Uterus (tissue), 2 donors: Measurements from ENCODE around the gene NXPH2.

Experiments
- CTCF ChIP-seq, 4 experiments: fragments of 200-600 bp in 2 of 4; fragments of 450-650 bp in 2 of 4; sonication (generic) in 2 of 4; IDR thresholded peaks; one replicate each; pipeline ENCODE4 v1.5.1; 2016 to 2019; ENCODE audit warnings: antibody characterized with exemption in 4 of 4, mild to moderate bottlenecking in 2 of 4, moderate library complexity in 1 of 4
- POLR2A ChIP-seq, 2 donors: fragments of 450-650 bp; IDR thresholded peaks; one replicate each; pipeline ENCODE4 v1.6.1; 2016; ENCODE audit warnings: antibody characterized with exemption in 2 of 2, mild to moderate bottlenecking in 1 of 2, moderate library complexity in 1 of 2

- TF ChIP-seq CTCF (IDR thresholded peaks at IDR 0.05) (no peak), POLR2A (IDR thresholded peaks at IDR 0.05) (no peak)
Measured at GRCh38 chr2:138780446-138780880, 273 bp upstream of the NXPH2 start.
